ENCODE results near the gene TIAM2.

TIAM2 gene

GRCh38 chr6:155250701-155251381 lies 255.7 kb downstream of the TIAM2 start:
- Histone ChIP-seq H3K27ac (ENCODE audit: low read depth, low read length) (no peak overlapping the region), H3K36me3 (ENCODE audit: control insufficient read depth, insufficient read depth, low read length) (peaks cover 77% of the 10 kb centered on the region), H3K27me3 (ENCODE audit: control insufficient read depth, insufficient read depth, low read length) (no peaks in the 10 kb centered on the region), H3K4me1 (ENCODE audit: control insufficient read depth, insufficient read depth, low read length) (peaks cover 26% of the 10 kb centered on the region), H3K4me3 (ENCODE audit: low read depth, low read length) (no peak overlapping the region), H3K9me3 (ENCODE audit: control insufficient read depth, insufficient read depth, low read length) (no peaks in the 10 kb centered on the region), H3K9ac (ENCODE audit: low read depth, low read length) (no peak overlapping the region)

GRCh38 chr6:155252581-155252980 lies 257.5 kb downstream of the TIAM2 start:
- H3K36me3 ChIP-seq (ENCODE audit: control insufficient read depth, insufficient read depth, low read length): peaks cover 82% of the 10 kb centered on the region
- H3K4me3 ChIP-seq (ENCODE audit: low read depth, low read length): no peak overlapping the region
- peak overlapping the region; percentile 94 for H3K27ac ChIP-seq (ENCODE audit: low read depth, low read length)
- H3K9me3 ChIP-seq (ENCODE audit: control insufficient read depth, insufficient read depth, low read length): no peaks in the 10 kb centered on the region
- peaks cover 26% of the 10 kb centered on the region for H3K4me1 ChIP-seq (ENCODE audit: control insufficient read depth, insufficient read depth, low read length)
- H3K9ac ChIP-seq (ENCODE audit: low read depth, low read length): no peak overlapping the region
- no peaks in the 10 kb centered on the region for H3K27me3 ChIP-seq (ENCODE audit: control insufficient read depth, insufficient read depth, low read length)

DNA sequence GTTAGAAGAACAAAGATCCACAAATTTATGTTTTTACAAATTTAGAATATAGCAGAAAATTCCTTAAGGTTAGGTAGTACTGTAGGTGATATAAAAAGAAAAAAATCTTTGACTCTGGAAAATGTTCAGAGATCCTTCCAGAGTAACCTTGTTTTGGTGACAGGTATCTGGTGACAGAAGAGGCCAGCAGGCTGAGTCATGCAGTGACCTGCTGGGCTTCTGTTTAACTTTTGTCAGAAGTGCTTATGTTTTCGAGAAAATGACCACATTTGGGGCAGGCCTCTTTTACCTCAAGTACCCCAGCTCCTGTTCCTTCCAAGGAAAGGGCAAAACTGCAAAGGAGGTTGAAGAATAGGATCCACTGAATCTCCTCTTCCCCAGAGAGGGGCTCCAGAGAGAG lies 258.2 kb downstream of the TIAM2 start:
- Histone ChIP-seq H3K36me3 (ENCODE audit: control insufficient read depth, insufficient read depth, low read length) (peaks cover 88% of the 10 kb centered on the region), H3K27ac (ENCODE audit: low read depth, low read length) (peak overlapping the region; percentile 94)

GRCh38 chr6:155254139-155254538 lies 259.0 kb downstream of the TIAM2 start:
- Histone ChIP-seq H3K9ac (ENCODE audit: low read depth, low read length) (no peak overlapping the region), H3K36me3 (ENCODE audit: control insufficient read depth, insufficient read depth, low read length) (peaks cover 94% of the 10 kb centered on the region), H3K27ac (ENCODE audit: low read depth, low read length) (peak overlapping the region; percentile 94), H3K4me1 (ENCODE audit: control insufficient read depth, insufficient read depth, low read length) (peaks cover 21% of the 10 kb centered on the region), H3K9me3 (ENCODE audit: control insufficient read depth, insufficient read depth, low read length) (no peaks in the 10 kb centered on the region), H3K4me3 (ENCODE audit: low read depth, low read length) (no peak overlapping the region), H3K27me3 (ENCODE audit: control insufficient read depth, insufficient read depth, low read length) (no peaks in the 10 kb centered on the region)

More for the DNA sequence above, 258.2 kb downstream of the TIAM2 start:
- H3K4me3 ChIP-seq (ENCODE audit: low read depth, low read length): no peak overlapping the region
- no peak overlapping the region for H3K9ac ChIP-seq (ENCODE audit: low read depth, low read length)
- no peaks in the 10 kb centered on the region for H3K27me3 ChIP-seq (ENCODE audit: control insufficient read depth, insufficient read depth, low read length)
- no peaks in the 10 kb centered on the region for H3K9me3 ChIP-seq (ENCODE audit: control insufficient read depth, insufficient read depth, low read length)
- H3K4me1 ChIP-seq (ENCODE audit: control insufficient read depth, insufficient read depth, low read length): peaks cover 21% of the 10 kb centered on the region

GRCh38 chr6:155256122-155256795 lies 261.1 kb downstream of the TIAM2 start:
- H3K27ac ChIP-seq (ENCODE audit: low read depth, low read length): no peak overlapping the region
- no peak overlapping the region for H3K4me3 ChIP-seq (ENCODE audit: low read depth, low read length)
- peaks cover 93% of the 10 kb centered on the region for H3K36me3 ChIP-seq (ENCODE audit: control insufficient read depth, insufficient read depth, low read length)
- H3K9ac ChIP-seq (ENCODE audit: low read depth, low read length): no peak overlapping the region
- H3K9me3 ChIP-seq (ENCODE audit: control insufficient read depth, insufficient read depth, low read length): no peaks in the 10 kb centered on the region
- H3K27me3 ChIP-seq (ENCODE audit: control insufficient read depth, insufficient read depth, low read length): no peaks in the 10 kb centered on the region
- H3K4me1 ChIP-seq (ENCODE audit: control insufficient read depth, insufficient read depth, low read length): peaks cover 24% of the 10 kb centered on the region

DNA sequence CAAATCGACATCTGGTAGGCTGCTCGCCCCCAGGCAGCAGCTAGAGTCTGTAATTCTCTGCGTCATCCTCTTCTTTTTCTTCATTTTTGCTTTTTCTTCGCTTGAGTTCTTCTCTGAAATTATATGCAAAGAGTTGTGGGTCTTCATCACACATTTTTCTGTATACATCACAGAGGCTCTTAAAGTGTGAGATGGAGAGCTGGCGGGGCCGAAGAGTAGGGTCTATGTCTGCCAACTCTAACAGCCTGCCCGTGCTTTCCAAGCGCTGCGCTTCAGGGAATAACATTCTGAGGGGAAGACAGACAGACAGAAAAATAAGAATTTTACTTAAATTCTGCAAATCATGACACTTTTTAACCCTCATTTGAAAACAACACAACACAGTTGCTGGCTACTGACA lies 262.7 kb downstream of the TIAM2 start:
- no peaks in the 10 kb centered on the region for H3K27me3 ChIP-seq (ENCODE audit: control insufficient read depth, insufficient read depth, low read length)
- H3K27ac ChIP-seq (ENCODE audit: low read depth, low read length): no peak overlapping the region
- no peak overlapping the region for H3K9ac ChIP-seq (ENCODE audit: low read depth, low read length)
- H3K4me1 ChIP-seq (ENCODE audit: control insufficient read depth, insufficient read depth, low read length): peaks cover 31% of the 10 kb centered on the region
- peaks cover 78% of the 10 kb centered on the region for H3K36me3 ChIP-seq (ENCODE audit: control insufficient read depth, insufficient read depth, low read length)
- no peak overlapping the region for H3K4me3 ChIP-seq (ENCODE audit: low read depth, low read length)
- H3K9me3 ChIP-seq (ENCODE audit: control insufficient read depth, insufficient read depth, low read length): no peaks in the 10 kb centered on the region

GRCh38 chr6:155259204-155259603 lies 264.1 kb downstream of the TIAM2 start:
- no peaks in the 10 kb centered on the region for H3K27me3 ChIP-seq (ENCODE audit: control insufficient read depth, insufficient read depth, low read length)
- H3K27ac ChIP-seq (ENCODE audit: low read depth, low read length): no peak overlapping the region
- H3K36me3 ChIP-seq (ENCODE audit: control insufficient read depth, insufficient read depth, low read length): peaks cover 68% of the 10 kb centered on the region

GRCh38 chr6:155259897-155260296 lies 264.8 kb downstream of the TIAM2 start:
- Histone ChIP-seq H3K27me3 (ENCODE audit: control insufficient read depth, insufficient read depth, low read length) (no peaks in the 10 kb centered on the region), H3K9ac (ENCODE audit: low read depth, low read length) (no peak overlapping the region), H3K27ac (ENCODE audit: low read depth, low read length) (no peak overlapping the region), H3K4me1 (ENCODE audit: control insufficient read depth, insufficient read depth, low read length) (peaks cover 25% of the 10 kb centered on the region), H3K9me3 (ENCODE audit: control insufficient read depth, insufficient read depth, low read length) (no peaks in the 10 kb centered on the region), H3K36me3 (ENCODE audit: control insufficient read depth, insufficient read depth, low read length) (peaks cover 61% of the 10 kb centered on the region), H3K4me3 (ENCODE audit: low read depth, low read length) (no peak overlapping the region)

More at GRCh38 chr6:155259204-155259603, 264.1 kb downstream of the TIAM2 start:
- H3K9me3 ChIP-seq (ENCODE audit: control insufficient read depth, insufficient read depth, low read length): no peaks in the 10 kb centered on the region
- peaks cover 20% of the 10 kb centered on the region for H3K4me1 ChIP-seq (ENCODE audit: control insufficient read depth, insufficient read depth, low read length)
- H3K9ac ChIP-seq (ENCODE audit: low read depth, low read length): no peak overlapping the region
- H3K4me3 ChIP-seq (ENCODE audit: low read depth, low read length): no peak overlapping the region

GRCh38 chr6:155260686-155261085 lies 265.6 kb downstream of the TIAM2 start:
- peaks cover 30% of the 10 kb centered on the region for H3K4me1 ChIP-seq (ENCODE audit: control insufficient read depth, insufficient read depth, low read length)
- H3K9ac ChIP-seq (ENCODE audit: low read depth, low read length): no peak overlapping the region
- H3K27me3 ChIP-seq (ENCODE audit: control insufficient read depth, insufficient read depth, low read length): no peaks in the 10 kb centered on the region
- H3K36me3 ChIP-seq (ENCODE audit: control insufficient read depth, insufficient read depth, low read length): peaks cover 54% of the 10 kb centered on the region
- no peaks in the 10 kb centered on the region for H3K9me3 ChIP-seq (ENCODE audit: control insufficient read depth, insufficient read depth, low read length)
- no peak overlapping the region for H3K4me3 ChIP-seq (ENCODE audit: low read depth, low read length)
- no peak overlapping the region for H3K27ac ChIP-seq (ENCODE audit: low read depth, low read length)

DNA sequence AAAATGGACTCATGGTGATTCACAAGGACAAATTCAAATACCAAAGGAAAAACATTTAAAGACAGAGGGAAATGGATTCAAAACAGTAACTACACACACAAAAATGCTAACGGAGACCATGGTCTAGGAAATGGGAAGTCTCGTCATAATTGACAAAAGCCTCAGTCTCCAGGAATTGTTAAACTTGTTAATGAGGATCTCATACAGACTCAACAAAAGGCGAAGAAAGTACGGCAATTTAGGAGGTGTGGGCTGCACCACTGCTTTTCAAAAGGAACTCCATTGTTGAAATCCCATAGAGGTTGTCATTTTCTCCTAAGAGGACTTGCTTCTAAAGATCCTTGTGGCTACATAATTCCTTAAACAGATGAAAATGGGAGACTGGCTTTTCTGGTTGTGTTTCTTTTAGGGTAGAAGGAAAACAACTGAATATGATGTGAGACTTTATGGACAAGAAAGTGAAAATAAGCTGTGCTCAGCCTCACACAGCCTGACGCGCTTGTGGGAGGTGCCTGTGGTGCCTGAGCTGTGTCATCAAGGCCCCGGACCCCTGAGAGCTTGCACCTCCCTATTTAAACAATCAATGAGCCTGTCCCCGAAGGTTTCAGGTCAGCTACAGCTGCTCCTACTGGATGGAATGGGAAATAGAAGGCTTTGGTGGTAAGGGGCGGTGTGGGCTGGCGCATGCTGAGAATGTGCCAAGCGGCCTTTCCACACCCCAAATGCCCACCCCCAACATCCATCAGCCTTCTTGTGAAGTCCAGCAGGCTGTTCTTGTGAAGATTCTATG lies 266.2 kb downstream of the TIAM2 start:
- Histone ChIP-seq H3K27me3 (ENCODE audit: control insufficient read depth, insufficient read depth, low read length) (no peaks in the 10 kb centered on the region), H3K4me1 (ENCODE audit: control insufficient read depth, insufficient read depth, low read length) (peaks cover 30% of the 10 kb centered on the region), H3K9ac (ENCODE audit: low read depth, low read length) (no peak overlapping the region), H3K4me3 (ENCODE audit: low read depth, low read length) (no peak overlapping the region), H3K36me3 (ENCODE audit: control insufficient read depth, insufficient read depth, low read length) (peaks cover 48% of the 10 kb centered on the region), H3K9me3 (ENCODE audit: control insufficient read depth, insufficient read depth, low read length) (no peaks in the 10 kb centered on the region), H3K27ac (ENCODE audit: low read depth, low read length) (peak overlapping the region; percentile 64)

DNA sequence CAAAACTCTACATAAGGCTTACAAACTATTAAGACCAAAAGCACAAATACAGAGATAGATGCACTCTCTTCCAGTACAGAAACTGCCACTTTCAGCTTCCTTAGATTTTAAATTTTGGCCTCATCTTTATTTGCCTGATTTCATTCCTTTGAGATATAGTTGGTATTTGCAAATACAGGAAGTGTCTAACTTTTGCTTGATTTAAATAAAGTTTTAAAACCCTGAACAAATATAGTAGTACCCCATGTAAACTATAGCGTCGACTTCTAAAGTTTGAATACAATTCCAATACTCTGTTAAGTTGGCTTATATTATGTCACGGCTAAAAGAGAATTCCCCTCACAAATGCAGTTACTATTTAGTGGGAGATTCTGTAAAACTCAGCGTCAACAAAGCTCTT lies 267.5 kb downstream of the TIAM2 start:
- Histone ChIP-seq H3K36me3 (ENCODE audit: control insufficient read depth, insufficient read depth, low read length) (peaks cover 40% of the 10 kb centered on the region), H3K4me1 (ENCODE audit: control insufficient read depth, insufficient read depth, low read length) (peaks cover 32% of the 10 kb centered on the region), H3K27me3 (ENCODE audit: control insufficient read depth, insufficient read depth, low read length) (no peaks in the 10 kb centered on the region), H3K27ac (ENCODE audit: low read depth, low read length) (no peak overlapping the region), H3K9ac (ENCODE audit: low read depth, low read length) (no peak overlapping the region), H3K9me3 (ENCODE audit: control insufficient read depth, insufficient read depth, low read length) (no peaks in the 10 kb centered on the region), H3K4me3 (ENCODE audit: low read depth, low read length) (no peak overlapping the region)

Measured in HUES48 (cell line).